HG03175 (cell line): ENCODE data around the gene SPSB4.
"Not testable (repeated sequence)": the region's sequence is repeated elsewhere in the genome, so short reads cannot be mapped to it uniquely, and the experiment has no call there.

Experiments used
- ATAC-seq: cut with Tn5 transposase; IDR thresholded peaks from one replicate; pipeline ENCODE4 v1.9.1; 2021; ENCODE audit warnings: mild to moderate bottlenecking, moderate library complexity; ENCODE audit not compliant: unreplicated experiment

Gene SPSB4

DNA sequence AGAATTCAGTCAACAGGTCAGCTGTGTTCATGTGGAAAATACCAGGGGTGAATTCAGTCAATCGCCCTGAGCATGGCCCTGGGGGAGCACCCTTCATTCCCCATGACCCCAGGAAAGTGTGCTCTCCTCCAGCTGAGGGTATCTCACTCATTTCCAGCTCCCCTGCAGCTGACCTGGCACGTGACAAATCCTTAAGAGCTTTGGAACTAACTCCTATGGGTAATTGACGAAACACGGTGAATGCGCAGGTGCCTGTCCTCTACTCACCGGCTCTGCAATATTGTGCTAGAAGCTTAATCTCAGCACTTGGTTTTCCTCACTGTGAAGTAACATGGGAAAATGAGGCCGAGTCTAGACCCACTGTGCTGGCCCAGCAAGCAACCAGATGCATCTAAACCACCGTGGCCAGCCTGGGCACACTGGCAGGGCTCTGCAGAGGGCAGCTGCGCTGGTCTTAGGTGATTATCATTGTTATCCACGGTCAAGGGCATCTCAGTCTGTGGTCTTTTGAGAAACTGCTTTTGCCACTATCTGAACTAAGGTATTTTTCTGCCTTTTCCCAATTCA is 63.1 kb downstream of the SPSB4 start:
- ATAC-seq = no peak

DNA sequence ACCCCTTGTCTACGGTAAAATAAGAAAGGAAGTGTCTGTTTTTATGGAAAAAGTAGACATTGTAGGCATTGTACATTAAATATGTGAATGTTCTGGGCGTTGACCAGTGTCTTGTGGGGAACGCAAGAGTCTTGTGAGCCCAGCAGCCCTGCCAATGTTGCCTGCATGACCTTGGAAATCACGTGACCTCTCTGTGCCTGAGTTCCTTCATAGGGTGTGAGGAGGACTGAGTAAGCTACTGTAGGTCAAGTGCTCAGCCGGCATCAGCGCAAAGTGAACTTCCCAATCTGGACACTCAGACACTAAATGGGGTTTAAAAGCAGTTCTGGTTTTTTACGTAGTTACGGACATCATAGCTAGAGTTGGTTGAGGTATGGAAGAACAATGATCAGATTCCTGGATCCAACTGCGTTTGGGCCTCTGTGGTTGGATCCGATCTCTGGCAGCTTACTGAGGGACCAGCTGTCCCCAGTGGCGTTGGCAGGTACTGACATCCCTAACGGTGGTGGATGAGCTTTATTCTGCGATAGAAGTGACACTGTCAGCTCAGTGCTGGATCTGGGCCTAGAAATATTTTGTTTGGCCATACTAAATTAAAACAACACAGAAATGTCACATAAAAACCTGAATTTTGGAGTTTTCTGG is 63.8 kb downstream of the SPSB4 start:
- ATAC-seq = no peak

DNA sequence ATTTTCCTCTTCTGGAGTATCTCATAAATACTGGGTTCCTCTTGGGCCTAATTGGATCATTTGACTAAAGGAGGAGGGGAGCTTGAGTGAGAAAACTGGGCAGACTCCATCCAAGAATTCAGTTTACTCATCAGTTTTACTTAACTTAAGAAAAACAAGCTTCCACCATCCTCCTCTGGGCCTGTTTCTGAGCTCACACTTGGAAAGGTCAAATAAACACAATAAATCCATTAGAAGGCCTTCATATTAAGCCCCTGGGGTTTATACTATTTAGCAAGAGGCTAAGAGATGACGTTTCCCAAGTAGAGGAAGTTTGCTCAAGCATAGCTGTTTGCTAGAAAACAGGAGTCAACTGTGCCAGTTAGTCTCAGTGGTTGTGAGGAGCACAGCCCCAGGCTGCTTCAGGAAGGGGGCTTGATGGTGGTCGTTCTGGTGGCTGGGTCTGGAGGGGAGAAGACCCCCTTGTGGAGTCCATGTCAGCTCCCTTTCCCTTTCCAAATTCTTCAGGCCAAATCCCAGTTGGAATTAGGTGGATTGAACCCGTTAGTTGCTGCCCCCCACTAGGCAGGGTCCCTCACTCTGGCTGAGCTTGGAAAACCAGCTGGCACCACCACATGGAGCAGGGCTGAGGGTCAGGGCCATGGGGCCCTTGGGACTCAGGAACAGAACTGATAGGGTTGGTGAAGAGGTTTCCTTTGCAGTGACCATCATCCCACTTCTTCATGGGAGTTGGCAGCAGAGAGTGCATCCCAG is 64.8 kb downstream of the SPSB4 start:
- no peak for ATAC-seq

DNA sequence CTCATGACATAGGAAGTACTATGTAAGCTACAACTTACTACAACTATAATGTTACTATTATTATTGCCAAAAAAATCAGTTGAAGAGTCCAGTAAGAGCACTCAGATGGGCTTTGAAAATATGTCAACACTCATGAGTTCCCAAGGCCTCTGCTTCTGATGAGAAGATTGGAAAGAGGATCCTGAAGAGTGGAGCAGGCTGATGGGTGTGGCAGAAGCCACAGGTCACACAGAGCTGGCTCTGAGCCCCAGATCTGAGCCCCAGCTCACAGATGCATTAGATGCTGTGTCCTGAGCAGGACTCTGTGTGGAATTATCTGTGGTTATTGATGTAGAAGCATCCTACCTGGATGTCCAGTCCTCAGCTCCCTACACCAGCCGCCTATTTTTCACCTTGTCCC is 65.6 kb downstream of the SPSB4 start:
- ATAC-seq = no peak

DNA sequence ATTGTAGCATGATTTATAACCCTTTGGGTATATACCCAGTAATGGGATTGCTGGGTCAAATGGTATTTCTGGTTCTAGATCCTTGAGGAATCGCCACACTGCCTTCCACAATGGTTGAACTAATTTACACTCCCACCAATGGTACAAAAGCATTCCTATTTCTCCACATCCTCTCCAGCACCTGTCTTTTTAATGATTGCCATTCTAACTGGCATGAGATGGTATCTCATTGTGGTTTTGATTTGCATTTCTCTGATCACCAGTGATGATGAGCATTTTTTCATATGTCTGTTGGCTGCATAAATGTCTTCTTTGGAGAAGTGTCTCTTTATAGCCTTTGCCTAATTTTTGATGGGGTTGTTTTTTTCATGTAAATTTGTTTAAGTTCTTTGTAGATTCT is 66.8 kb downstream of the SPSB4 start:
- not testable (repeated sequence) for ATAC-seq

- ATAC-seq = no peak
Observed at GRCh38 chr3:141122455-141123030, 71.4 kb downstream of the SPSB4 start.

DNA sequence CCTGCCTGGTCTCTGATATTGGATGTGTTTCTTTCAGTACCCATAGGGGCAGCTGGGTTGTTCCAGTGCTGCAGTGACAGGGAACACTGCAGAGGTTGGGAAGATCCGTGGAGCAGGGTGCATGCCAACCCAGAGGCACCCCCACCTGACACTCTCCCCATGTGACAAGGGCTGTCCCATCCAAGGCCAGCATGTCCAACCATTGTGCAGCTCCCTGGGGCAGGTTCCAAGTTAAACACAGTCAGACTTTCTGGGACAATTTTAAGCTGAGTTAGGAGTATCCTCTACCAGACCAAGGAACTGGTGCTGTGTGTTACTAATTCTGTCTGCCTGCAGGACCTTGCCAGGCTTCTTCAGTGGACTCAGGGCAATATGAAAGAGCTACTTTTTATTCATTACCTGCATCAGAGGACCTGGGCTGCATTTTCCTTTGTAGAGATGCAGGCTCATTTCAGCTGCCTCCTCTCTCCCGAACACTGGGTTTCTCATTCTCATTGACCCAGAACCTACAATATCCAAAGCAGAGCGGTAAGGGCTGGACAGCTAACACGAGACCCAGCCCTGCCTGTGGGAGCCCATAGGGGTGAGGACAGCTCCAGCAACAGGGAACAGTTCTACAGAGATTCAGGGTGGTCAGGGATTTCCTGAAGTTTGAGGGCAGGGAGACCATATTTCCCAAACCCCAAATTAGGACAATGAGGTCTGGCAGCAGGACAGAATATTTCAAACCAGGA is 72.7 kb downstream of the SPSB4 start:
- ATAC-seq = no peak

GRCh38 chr3:141124715-141125114 is 73.6 kb downstream of the SPSB4 start:
- ATAC-seq = no peak

DNA sequence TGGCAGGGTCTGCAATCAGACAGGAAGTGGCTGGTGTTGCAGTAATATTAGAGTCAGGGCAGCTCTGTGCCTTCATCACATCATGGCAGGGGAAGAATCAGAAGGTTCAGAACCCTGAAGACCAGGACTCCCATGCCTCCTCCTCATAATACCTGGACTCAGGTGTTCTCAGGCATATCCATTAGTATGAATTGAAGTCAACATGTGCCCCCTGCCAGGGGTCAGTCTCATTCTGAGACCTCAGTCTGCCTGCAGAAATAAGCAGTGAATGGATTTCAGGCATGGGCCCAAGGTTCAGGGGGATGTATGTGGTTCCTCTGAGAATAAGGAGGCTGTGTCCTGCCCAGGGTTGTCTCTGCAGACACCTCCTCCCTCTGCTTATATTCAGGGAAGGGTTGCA is 74.2 kb downstream of the SPSB4 start:
- no peak for ATAC-seq

GRCh38 chr3:141126661-141127343 is 75.7 kb downstream of the SPSB4 start:
- ATAC-seq = no peak

DNA sequence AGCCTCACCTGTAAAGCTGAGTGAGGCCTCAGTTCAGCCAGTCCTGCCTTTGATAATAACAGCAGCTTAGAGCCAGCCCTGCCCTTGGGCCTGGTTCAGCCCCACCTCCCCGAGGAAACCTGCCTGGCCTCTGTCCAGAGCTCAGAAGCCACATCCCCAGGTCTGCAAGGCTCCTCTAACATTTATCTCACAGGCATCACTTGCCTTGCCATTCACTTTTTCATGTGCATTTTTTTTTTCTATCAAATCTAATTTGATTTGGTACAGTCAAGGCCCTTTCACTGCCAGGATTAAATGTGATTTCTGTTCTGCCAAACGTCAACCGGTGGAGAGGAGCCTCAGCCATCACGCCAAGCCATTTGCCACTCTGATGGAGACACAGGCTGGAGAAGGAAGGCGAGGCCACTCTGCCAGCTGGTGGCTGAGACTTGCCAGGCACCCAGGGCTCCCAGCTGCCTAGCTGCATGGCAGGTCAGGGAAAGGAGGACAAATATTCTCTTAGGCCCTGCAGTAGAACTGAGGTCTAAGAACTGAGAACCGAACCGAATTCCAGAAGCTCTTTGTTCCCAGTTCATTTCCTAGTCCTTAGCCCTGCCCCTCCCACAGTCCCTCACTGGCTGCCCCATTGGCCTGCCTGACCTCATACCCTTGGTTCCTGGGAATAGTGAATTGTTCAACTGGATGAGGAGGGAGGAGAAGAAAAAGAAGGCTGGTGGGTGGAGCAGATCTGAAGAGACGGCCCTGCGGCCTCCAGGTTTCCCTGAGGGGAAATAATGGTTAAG is 76.4 kb downstream of the SPSB4 start:
- no peak for ATAC-seq

- no peak for ATAC-seq
Observed at GRCh38 chr3:141128126-141128777, 77.1 kb downstream of the SPSB4 start.

GRCh38 chr3:141129049-141129448 is 77.9 kb downstream of the SPSB4 start:
- ATAC-seq = no peak

DNA sequence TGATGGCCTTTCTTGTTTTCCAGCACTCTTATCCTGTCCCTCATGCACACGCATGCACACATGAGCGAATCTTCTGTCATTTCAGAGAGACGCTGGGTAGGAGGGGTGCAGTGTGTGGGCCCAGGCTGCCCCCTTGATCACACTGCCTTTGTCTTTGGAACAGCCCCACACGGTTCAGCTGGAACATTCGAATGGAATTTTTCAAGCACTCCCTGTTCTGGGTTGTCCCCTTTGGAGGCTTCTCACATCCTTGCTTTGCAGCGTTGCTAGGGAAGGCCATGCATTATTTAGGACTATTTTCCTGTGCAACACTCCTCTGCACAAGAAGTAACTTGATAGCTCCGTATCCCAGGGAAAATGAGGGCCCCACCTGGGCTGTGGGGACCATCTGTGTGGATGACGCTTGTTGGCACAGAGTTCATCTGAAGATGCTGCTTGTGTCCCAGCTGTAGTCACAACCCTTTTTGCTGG is 78.4 kb downstream of the SPSB4 start:
- ATAC-seq = no peak

DNA sequence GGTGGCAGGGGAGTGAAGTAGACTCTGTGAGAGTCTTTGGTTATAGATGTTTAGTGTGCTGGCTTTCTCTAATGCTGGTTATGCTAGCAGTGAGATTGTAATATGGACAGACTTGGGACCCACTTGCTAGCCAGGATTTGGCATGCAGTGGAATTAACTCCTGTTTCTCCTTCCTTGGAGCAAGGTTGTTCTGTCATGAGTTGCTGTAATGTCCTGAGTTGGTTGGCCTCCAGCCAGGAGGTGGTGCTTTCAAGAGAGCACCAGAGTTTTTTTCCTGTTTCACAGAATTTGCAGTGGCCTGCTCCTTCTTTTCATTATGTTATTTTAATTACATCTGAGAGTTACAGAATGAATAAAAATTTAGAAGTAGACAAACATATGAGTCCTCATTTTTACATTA is 92.4 kb downstream of the SPSB4 start:
- no peak for ATAC-seq

DNA sequence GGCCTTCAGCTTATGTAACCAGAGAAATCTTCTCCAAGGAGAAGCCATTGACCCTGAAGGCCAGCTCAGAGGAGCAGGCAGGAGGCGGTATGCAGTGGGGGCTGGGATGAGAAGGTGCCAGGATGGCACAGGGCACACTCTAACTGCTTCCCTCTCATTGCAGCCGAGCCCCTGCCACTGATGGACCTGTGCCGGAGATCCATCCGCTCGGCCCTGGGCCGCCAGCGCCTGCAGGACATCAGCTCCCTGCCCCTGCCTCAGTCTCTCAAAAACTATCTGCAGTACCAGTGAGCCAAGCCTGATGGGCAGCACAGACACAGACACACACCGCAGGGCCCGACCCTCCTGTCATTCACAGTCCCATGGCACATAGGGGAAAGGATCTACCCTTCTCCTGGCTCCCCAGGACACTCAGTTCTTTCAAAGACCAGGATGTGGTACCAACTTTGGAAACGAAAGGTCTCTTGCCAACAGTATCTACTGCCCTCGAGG is 95.9 kb downstream of the SPSB4 start:
- no peak for ATAC-seq

DNA sequence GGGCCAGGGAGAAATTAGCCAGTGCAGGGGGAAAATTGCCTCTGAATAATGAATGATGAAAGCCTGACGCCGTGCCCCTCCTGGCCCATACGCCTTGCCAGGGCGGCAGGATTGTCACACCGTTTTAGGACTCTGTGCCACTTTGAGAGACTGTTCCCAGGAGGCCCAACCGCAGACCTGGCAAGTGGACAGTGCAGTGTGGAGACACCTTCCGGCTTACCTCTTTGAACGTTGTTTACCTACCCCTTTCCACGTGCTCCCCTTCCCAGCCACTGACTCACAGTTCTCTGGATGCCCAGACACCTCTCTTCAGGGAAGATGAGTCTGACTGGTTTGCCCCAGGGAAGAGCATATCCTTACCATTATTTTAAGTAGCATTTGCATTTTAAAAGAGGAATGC is 96.5 kb downstream of the SPSB4 start:
- no peak for ATAC-seq

- ATAC-seq = no peak
Observed at GRCh38 chr3:141148169-141148568, 97.0 kb downstream of the SPSB4 start.

GRCh38 chr3:141148770-141149169 is 97.6 kb downstream of the SPSB4 start:
- ATAC-seq = no peak
